Spleen (tissue), 11 donors: ENCODE measurements around the gene MYO3B. TPM values are rescaled to one million over a fixed set of nuclear protein-coding genes. Genes with fewer than 3 reads are reported as not detected.
A peak's percentile ranks its signal among the peaks of the same experiment; 100 is the strongest.

ENCODE experiments used
- DNase-seq: peaks from one replicate; pipeline ENCODE4 v3.0.0-alpha.2; 2020
- H3K27ac ChIP-seq, 8 donors: fragments of 200-600 bp; sonication (generic) in 7 of 8; 1 replicate in 4 of 8; 2 replicates in 4 of 8; pipeline versions ENCODE4 v1.5.0 to v1.8.0; 2016 to 2021; ENCODE audit warnings: inconsistent platforms in 4 of 8, mild to moderate bottlenecking in 4 of 8, moderate library complexity in 1 of 8
- H3K27me3 ChIP-seq, 7 donors: fragments of 200-600 bp; sonication (generic) in 6 of 7; replicated peaks in 1 of 7; 1 replicate in 4 of 7; 2 replicates in 3 of 7; pipeline versions ENCODE4 v1.5.0 to v1.8.0; 2016 to 2021; ENCODE audit warnings: inconsistent platforms in 3 of 7, mild to moderate bottlenecking in 1 of 7
- H3K36me3 ChIP-seq, 6 donors: fragments of 200-600 bp; sonication (generic) in 5 of 6; 1 replicate in 4 of 6; 2 replicates in 2 of 6; pipeline versions ENCODE4 v1.5.0 to v1.8.0; 2016 to 2021; ENCODE audit warnings: inconsistent platforms in 2 of 6
- H3K4me1 ChIP-seq, 6 donors: fragments of 200-600 bp; sonication (generic) in 5 of 6; 1 replicate in 3 of 6; 2 replicates in 3 of 6; pipeline versions ENCODE4 v1.5.0 to v1.8.0; 2016 to 2021; ENCODE audit warnings: inconsistent platforms in 3 of 6
- H3K4me3 ChIP-seq, 8 donors: fragments of 200-600 bp; sonication (generic) in 7 of 8; 1 replicate in 4 of 8; 2 replicates in 4 of 8; pipeline versions ENCODE4 v1.5.0 to v1.8.0; 2016 to 2021; ENCODE audit warnings: inconsistent platforms in 4 of 8, mild to moderate bottlenecking in 4 of 8, moderate library complexity in 2 of 8
- H3K9me3 ChIP-seq, 8 donors: fragments of 200-600 bp; sonication (generic) in 7 of 8; 1 replicate in 4 of 8; 2 replicates in 4 of 8; pipeline versions ENCODE4 v1.5.0 to v1.8.0; 2016 to 2021; ENCODE audit warnings: inconsistent platforms in 4 of 8
- POLR2A ChIP-seq, 3 donors: fragments of 450-650 bp; IDR thresholded peaks; one replicate each; pipeline ENCODE4 v1.5.1; 2017; ENCODE audit warnings: antibody characterized with exemption in 3 of 3, mild to moderate bottlenecking in 1 of 3
- POLR2AphosphoS5 ChIP-seq, 3 donors: sonication (generic); formaldehyde crosslinking; IDR thresholded peaks; one replicate each; pipeline ENCODE4 v1.5.1; 2017; ENCODE audit warnings: antibody characterized with exemption in 3 of 3
- WGBS, 5 donors: extraction: QIAGEN DNeasy Blood & Tissue Kit in 3 of 5; methylation state at CpG; one replicate each; pipeline versions ENCODE4 v1.1.5 to v1.1.7; 2013 to 2018; 5-methylcytosine and 5-hydroxymethylcytosine counted together
- intact Hi-C: fragments of 100-400 bp; cut with DNase I; formaldehyde crosslinking; loops from one replicate; pipeline ENCODE4 v1.15.0; 2023; ENCODE audit warnings: low total_unique reads
- polyA plus RNA-seq, 3 donors: library from polyadenylated mRNA; stranded (reverse); fragments of 200-250 nt; gene quantifications; one replicate each; pipeline ENCODE4 v1.2.1, GENCODE V29; 2013
- total RNA-seq, 7 donors: library from RNA; depleted of rRNA in 3 of 7; stranded (reverse); fragments of >200 nt in 3 of 7; fragmentation: NEBNext Ultra II Directional in 4 of 7; extraction: Animal tissue kit (Norgen Biotek cat#: 25700) in 4 of 7; gene quantifications; one replicate each; pipeline versions ENCODE4 v1.1.0 to v1.2.1, GENCODE V29; 2016 to 2021
- TF ChIP-seq, protein P1 (sequence below), 11 experiments: fragments of 200-600 bp in 7 of 11; fragments of 450-650 bp in 4 of 11; sonication (generic) in 4 of 11; IDR thresholded peaks in 8 of 11; conservative IDR thresholded peaks in 3 of 11; 1 replicate in 7 of 11; 2 replicates in 4 of 11; pipeline versions ENCODE4 v1.4.0 to v1.8.0; 2016 to 2021; ENCODE audit warnings: antibody characterized with exemption in 11 of 11, inconsistent platforms in 4 of 11, mild to moderate bottlenecking in 1 of 11
- donor health status: healthy with polysubstance abuse.
- donor health status: DM: no; HTN: no; CAD: no; lungs with moderate emphysema.
- donor health status: DM: no; HTN: no; CAD: no.
- donor health status: Bipolar disorder and iron deficiency.
- donor health status: healthy.
- donor health status: DM: no; HTN: no; CAD: no.
- donor health status: DM: yes; HTN: yes; CAD: no.

MYO3B gene
- total and polyA plus RNA-seq, 10 donors: 0.03 to 2.0 (median 0.58) TPM; not detected in 4

DNA sequence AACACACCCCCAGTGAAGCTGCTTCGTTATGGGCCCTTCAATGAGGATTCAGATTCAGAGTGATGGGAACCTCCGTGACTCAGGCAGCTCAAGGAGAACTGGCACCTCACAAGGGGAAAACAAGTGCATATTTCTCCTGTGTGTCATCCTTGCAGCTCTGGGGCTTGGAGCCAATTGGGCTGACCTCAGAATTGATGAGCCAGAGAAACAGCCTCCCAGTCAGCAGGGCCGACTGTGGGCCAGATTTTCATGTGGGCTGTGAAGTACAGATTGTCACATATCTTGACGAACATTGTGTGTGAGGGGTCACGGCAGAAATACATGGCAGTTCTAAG lies 347.6 kb downstream of the MYO3B start:
- peaks cover 0 to 8% (median 0%) of the 10 kb centered on the region in 7 donors for H3K27me3 ChIP-seq
- no peaks in the 10 kb centered on the region for H3K9me3 ChIP-seq
- no peaks in the 10 kb centered on the region for H3K4me1 ChIP-seq
- intact Hi-C loops: no loop called here
- no peak overlapping the region for H3K4me3 ChIP-seq
- TF ChIP-seq POLR2AphosphoS5 (IDR thresholded peaks at IDR 0.05): peak in 1 of 3 donors; percentile 17
- TF ChIP-seq, protein P1, sequence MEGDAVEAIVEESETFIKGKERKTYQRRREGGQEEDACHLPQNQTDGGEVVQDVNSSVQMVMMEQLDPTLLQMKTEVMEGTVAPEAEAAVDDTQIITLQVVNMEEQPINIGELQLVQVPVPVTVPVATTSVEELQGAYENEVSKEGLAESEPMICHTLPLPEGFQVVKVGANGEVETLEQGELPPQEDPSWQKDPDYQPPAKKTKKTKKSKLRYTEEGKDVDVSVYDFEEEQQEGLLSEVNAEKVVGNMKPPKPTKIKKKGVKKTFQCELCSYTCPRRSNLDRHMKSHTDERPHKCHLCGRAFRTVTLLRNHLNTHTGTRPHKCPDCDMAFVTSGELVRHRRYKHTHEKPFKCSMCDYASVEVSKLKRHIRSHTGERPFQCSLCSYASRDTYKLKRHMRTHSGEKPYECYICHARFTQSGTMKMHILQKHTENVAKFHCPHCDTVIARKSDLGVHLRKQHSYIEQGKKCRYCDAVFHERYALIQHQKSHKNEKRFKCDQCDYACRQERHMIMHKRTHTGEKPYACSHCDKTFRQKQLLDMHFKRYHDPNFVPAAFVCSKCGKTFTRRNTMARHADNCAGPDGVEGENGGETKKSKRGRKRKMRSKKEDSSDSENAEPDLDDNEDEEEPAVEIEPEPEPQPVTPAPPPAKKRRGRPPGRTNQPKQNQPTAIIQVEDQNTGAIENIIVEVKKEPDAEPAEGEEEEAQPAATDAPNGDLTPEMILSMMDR (IDR thresholded peaks at IDR 0.05 in 8 of 11, conservative IDR thresholded peaks at IDR 0.05 in 3 of 11): no peak
- DNase-seq: no peak
- no peaks in the 10 kb centered on the region for H3K36me3 ChIP-seq
- H3K27ac ChIP-seq: no peak overlapping the region
- 55 to 80% (median 72%) methylated on average over 5 of the region's 5 CpGs for WGBS, 5 donors

DNA sequence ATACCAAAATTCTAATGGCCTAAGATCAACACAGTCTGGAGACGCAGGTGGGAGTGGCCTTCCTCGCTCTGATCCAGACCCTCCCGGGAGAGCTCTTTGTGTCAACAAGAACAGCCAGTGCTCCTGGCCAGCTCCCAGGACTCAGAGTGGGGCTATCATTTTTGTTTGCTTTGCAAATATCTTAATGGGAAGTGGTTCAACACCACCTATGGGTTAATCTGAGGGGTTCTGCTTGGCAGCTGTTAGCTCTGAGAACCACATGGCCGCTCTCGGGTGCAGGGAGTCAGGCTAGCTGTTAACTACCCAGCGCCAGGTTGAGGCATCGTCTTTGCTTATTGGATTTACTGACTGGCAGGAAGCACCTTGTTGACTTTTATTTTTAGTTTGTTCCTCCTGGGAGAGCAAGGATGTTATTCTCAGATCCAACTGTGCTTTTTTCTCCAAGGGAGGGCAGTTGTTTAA lies 352.4 kb downstream of the MYO3B start:
- DNase-seq: no peak
- H3K27ac ChIP-seq: no peak overlapping the region
- H3K27me3 ChIP-seq: peaks cover 0 to 8% (median 0%) of the 10 kb centered on the region in 7 donors
- intact Hi-C loops: no loop called here
- H3K36me3 ChIP-seq: no peaks in the 10 kb centered on the region
- no peaks in the 10 kb centered on the region for H3K4me1 ChIP-seq
- H3K9me3 ChIP-seq: no peaks in the 10 kb centered on the region
- H3K4me3 ChIP-seq: no peak overlapping the region
- TF ChIP-seq POLR2AphosphoS5 (IDR thresholded peaks at IDR 0.05) (no peak), POLR2A (IDR thresholded peaks at IDR 0.05) (no peak)
- TF ChIP-seq, protein P1 (IDR thresholded peaks at IDR 0.05 in 8 of 11, conservative IDR thresholded peaks at IDR 0.05 in 3 of 11): no peak
- 11 to 19% (median 13%) methylated on average over 6 to 7 of the region's 7 CpGs for WGBS, 5 donors

DNA sequence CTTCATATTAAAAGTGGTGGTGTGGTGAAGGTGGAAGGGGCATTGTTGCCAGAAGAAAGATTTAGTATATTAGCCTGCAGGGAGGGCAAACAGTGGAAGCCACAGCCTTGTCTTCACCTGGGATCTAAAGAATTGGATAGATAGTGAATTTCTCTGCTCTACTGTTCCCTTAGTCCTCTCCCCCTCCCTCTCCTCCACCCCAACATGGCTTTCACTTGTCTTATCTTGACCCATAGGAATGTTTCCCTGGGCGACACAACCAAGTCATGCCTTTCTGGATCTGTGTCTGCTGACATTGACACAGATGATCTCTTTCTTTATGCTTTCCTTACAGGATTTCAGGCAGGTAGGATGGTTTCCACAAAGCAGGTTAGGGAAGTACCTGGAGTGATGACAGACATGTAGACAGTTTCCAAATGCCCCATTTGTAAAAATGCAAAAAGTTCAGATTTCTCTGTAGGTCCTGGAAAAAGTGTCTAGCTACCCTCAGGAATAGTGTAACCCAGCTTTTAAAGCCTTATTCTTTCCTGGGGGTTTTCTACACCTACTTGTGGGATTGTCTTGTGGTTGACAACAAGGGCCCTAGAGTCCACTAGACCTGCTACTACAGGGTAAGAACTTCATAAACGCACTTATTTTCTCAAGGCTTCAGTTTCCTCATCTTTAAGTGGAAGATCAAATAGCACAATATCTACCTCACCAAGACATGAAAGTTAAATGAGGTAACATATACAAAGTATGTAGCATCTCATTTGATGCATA lies 353.0 kb downstream of the MYO3B start:
- no peaks in the 10 kb centered on the region for H3K36me3 ChIP-seq
- H3K9me3 ChIP-seq: no peaks in the 10 kb centered on the region
- WGBS, 5 donors: 43 to 89% (median 71%) methylated on average over 2 of the region's 2 CpGs
- TF ChIP-seq, protein P1 (IDR thresholded peaks at IDR 0.05 in 8 of 11, conservative IDR thresholded peaks at IDR 0.05 in 3 of 11): no peak
- no peak for TF ChIP-seq POLR2AphosphoS5 (IDR thresholded peaks at IDR 0.05)
- H3K27ac ChIP-seq: no peak overlapping the region
- H3K4me3 ChIP-seq: no peak overlapping the region
- no peak for DNase-seq
- intact Hi-C loops: no loop called here
- H3K4me1 ChIP-seq: no peaks in the 10 kb centered on the region
- peaks cover 0 to 8% (median 0%) of the 10 kb centered on the region in 7 donors for H3K27me3 ChIP-seq

DNA sequence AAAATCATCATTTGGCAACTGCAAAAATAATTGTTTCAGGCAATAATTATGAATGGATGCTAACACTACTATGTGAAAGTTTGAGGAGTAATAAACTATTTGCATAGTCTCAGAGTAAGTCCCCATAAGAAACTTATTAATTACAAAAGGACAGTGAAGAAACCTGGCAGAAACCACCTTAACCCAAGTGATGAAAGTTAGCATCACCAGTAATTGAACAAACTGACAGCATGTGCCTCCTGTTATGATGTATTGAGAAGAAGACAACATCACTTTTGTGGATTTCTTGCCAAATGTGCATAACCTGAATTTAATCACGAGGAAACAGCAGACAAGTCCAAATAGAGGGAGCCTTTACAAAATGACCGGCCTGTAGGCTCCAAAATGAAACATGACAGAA lies 353.9 kb downstream of the MYO3B start:
- intact Hi-C loops: no loop called here
- H3K27me3 ChIP-seq: peaks cover 0 to 8% (median 0%) of the 10 kb centered on the region in 7 donors
- no peak overlapping the region for H3K4me3 ChIP-seq
- H3K9me3 ChIP-seq: no peaks in the 10 kb centered on the region
- WGBS, 5 donors: 83 to 95% (median 92%) methylated on average over 2 of the region's 2 CpGs
- no peaks in the 10 kb centered on the region for H3K4me1 ChIP-seq
- H3K36me3 ChIP-seq: no peaks in the 10 kb centered on the region
- TF ChIP-seq, protein P1 (IDR thresholded peaks at IDR 0.05 in 8 of 11, conservative IDR thresholded peaks at IDR 0.05 in 3 of 11): no peak
- TF ChIP-seq POLR2A (IDR thresholded peaks at IDR 0.05) (no peak), POLR2AphosphoS5 (IDR thresholded peaks at IDR 0.05) (no peak)
- H3K27ac ChIP-seq: no peak overlapping the region
- no peak for DNase-seq
